Prostate gland (tissue), 2 donors: ENCODE results near the gene KLRF2.

ENCODE experiments used
- POLR2A ChIP-seq: fragments of 450-650 bp; IDR thresholded peaks from one replicate; pipeline ENCODE4 v1.6.1; 2016; ENCODE audit warnings: antibody characterized with exemption, mild to moderate bottlenecking
- TF ChIP-seq, protein P1 (sequence below), 4 experiments: fragments of 200-600 bp in 2 of 4; fragments of 450-650 bp in 2 of 4; sonication (generic) in 2 of 4; IDR thresholded peaks; 1 replicate in 3 of 4; 2 replicates in 1 of 4; pipeline ENCODE4 v1.5.1; 2016 to 2019; ENCODE audit warnings: antibody characterized with exemption in 4 of 4, mild to moderate bottlenecking in 2 of 4, moderate library complexity in 2 of 4

DNA sequence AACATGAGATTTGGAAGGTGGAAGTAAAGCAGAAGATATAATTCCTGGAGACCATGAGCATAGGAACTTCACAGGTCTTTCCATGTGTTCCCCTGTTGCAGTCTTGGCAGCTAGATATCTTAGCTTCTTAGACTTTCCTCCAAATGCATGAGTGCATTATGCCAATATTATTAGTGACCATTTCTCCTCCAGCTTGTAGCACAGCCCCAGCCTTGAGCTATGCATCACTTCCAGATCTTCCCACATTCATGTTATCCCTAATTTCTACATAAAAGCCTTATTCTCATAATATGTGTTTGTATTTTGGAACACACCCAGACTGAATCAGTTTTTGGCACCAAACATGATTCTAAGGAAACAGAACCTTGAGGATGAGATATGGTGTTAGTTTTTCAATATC lies 23.2 kb upstream of the KLRF2 start:
- no peak for TF ChIP-seq POLR2A
- TF ChIP-seq, protein P1, sequence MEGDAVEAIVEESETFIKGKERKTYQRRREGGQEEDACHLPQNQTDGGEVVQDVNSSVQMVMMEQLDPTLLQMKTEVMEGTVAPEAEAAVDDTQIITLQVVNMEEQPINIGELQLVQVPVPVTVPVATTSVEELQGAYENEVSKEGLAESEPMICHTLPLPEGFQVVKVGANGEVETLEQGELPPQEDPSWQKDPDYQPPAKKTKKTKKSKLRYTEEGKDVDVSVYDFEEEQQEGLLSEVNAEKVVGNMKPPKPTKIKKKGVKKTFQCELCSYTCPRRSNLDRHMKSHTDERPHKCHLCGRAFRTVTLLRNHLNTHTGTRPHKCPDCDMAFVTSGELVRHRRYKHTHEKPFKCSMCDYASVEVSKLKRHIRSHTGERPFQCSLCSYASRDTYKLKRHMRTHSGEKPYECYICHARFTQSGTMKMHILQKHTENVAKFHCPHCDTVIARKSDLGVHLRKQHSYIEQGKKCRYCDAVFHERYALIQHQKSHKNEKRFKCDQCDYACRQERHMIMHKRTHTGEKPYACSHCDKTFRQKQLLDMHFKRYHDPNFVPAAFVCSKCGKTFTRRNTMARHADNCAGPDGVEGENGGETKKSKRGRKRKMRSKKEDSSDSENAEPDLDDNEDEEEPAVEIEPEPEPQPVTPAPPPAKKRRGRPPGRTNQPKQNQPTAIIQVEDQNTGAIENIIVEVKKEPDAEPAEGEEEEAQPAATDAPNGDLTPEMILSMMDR (IDR thresholded peaks at IDR 0.05), result no peak
